Middle frontal gyrus (tissue), 1 donor: ENCODE measurements around the gene USP12.

ENCODE experiments used
- DNase-seq: peaks from one replicate; pipeline ENCODE4 v3.0.0-alpha.2; 2015; ENCODE audit warnings: low spot score; ENCODE audit errors: extremely low spot score

USP12 gene

DNA sequence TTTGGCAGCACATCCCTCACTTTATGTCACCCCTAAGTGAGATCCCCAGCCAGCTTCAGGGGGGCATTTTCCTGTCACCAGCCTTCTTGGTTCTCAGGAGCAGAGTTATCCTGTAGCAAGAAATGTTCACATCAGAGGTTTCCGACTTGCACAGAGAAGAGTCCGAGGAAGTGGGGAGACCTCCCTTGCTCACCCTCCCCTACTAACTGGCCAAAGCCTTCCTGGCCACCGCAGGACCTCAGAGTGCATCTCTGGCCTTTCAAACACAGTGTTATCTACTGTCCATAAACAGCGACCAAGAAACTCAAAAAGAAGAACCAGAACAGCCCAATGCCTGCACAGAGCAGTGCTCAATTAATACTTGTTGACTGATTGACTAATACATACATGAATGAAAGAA is 134.4 kb downstream of the USP12 start:
- no peak for DNase-seq

DNA sequence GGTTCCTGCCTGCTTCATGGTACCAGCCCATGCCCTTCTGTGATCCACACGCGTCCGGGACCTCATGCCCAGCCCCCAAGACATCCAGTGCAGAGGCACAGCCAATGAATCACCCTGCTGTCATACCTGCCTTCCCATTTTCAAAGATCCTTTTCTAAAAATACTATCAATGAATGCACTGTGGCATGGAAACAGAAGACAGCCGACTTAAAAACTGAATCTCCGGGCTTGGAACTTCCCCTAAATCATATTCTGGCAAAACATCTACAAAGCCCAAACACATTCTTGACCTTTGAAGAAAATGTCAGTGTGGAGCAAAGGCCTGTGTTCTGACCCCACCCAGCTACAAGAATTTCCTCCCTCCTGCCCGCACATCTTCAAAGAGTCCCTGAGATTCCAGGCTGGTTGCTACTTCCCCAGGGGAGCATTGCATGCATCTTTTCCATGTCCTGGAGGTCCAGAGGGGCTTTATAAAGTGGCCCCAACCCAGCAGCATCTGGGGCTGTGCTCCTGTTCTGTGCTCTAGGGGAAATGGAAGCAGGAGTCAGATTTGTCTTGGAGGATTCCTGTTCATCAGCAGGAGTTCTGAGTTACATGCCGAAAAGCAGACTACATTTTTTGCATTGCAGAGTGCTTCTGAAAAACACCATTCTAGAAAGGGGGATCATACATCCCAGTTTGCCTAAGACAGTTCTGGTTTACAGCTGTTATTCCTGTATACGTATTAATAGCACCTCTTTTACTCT is 135.2 kb downstream of the USP12 start:
- DNase-seq: no peak

DNA sequence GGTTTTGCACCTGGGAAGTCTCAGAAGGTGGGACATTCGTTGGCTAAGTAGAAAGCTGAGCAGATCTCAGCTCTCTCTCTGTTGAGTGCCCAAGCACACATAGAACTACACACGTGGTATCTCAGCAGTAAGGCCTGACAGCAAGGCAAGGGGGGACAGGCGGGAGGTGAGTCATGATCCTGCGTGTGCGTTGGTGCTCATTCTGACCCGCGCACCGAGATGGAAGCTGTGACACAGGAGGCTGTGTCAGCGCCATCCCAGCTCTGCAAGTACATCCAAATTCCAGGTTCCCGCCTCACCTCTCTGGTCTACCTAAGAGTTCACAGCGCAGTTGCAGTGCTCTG is 135.7 kb downstream of the USP12 start:
- DNase-seq: no peak

DNA sequence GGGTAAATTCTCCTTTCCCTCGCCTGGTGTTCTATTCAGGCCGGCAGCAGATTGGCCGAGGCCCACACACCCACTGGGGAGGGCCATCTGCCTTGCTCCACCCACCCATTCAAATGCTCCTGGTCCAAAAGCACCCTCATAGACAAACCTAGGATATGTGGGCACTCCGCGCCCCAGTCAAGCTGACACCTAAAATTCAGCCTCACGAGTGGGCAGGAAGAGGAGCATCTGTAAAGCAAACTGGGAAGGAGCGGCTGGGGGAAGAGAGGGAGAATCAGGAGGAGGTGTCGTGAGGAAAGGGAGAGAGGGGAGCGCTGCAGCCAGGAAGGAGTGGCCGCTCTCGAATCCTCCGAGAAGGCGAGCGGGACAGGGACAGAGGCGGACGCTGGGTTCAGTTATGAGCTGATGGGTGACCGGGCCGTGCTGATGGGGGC is 136.9 kb downstream of the USP12 start:
- peak; percentile 31 for DNase-seq

DNA sequence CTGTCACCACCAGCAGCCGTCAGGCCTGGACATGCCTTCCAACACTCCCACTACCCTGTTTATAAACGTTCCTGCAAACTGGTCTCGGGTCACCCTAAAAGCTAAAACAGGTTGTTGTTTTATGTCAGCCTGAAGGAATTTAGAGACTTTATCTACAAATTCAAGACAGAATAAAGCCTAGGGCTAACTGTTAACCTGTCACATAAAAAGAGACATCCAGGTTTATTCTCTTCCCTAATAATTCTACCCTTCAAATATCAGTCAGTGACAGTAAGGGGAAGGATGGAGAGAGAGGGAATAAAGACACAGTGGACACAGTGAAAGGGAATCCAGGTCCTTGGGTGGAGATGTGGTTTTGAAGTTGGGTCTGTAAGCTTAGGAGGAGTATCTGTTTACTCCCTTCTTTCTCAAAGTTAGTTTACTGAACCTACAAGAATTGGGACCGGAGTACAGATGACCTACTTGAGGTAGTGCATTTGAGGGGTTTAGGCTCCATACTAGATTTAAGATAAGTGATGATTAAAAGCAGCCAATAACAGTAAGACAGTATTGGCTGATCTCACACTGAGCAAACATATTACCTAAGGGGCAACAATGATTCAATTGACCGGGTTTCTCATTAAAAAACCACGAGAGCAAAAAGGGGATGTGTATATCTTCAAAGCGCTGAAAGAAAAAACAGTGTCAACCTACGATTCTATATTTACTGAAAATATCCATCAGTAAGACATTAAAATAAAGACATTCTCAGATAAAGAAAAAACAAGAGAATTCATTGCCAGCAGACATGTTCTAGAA is 142.7 kb downstream of the USP12 start:
- DNase-seq: no peak

DNA sequence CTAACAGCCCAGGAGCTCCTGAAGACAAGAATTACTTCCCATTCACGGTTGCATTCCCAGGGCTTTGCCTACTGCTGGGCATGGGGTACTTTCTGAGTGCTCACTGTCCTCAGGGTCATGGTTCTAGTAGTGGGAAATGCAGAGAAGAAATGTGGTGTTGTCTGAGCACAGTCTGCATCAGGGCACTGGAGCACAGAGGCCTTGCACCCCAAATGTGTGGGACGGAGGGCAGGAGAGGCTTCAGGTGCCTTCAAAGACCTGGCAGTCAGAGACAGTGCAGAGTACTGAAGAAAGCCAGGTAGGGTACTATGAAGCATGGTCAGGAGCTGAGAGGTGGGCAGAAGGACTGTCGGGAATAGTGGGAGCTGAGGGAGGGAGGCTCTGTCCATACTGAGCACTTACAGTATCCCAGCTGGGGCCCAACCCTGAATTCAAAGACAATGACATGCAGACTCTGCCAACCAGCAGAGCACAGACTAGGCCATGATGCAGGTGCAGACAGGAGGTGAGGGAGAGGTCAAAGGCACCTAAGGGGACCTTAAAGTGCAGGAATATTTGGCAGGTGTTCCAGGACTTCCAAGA is 144.4 kb downstream of the USP12 start:
- no peak for DNase-seq

DNA sequence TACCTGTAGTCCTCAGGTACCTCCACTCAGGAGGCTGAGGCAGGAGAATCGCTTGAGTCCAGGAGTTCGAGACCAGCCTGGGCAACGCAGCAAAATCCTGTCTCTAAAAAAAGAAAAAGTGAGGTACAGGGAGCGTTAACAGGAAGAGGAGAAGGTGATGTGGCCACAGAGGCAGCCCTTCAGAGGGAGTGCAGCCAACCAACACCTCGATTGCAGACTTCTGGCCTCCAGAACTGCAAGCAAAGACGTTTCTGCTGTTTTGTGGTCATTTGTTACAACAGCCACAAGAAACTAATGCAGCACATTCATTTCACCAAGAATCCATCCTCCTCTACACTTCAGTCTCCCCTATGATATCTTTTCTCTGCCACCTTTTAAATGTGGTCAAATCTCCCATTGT is 145.2 kb downstream of the USP12 start:
- DNase-seq: no peak

DNA sequence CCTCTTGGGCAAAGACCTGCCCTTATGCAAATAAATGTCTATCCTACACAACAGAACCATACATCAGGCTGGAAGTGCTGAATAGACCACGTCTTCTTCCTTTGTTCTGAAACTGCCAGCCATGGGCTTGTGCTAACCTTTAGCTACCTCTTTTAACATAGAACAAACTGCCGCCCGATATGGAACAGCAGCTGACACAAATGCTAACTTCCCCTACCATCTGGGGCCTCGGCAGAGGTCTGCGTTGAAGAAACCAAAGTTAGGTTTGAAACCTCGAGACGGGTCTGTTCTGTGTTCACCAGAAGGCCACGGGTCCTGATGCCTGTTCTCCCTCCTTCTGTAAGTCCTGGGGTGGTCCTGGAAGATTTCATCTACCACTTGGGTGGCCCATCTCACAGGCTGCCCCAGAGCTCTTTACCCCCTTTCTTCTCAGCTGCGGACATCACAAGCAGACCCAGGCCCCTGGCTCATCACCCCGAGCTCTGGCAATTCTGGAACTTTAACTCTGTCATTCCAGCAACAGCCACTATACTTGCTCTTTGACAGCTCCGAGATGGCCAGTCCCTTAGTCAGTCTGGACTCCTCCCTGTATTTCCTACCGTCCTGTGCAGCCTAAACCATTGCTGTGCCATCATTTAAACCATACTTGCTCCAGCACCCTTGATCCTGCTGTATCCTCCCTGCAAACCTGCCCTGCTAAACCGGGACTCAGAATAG is 146.7 kb downstream of the USP12 start:
- no peak for DNase-seq

DNA sequence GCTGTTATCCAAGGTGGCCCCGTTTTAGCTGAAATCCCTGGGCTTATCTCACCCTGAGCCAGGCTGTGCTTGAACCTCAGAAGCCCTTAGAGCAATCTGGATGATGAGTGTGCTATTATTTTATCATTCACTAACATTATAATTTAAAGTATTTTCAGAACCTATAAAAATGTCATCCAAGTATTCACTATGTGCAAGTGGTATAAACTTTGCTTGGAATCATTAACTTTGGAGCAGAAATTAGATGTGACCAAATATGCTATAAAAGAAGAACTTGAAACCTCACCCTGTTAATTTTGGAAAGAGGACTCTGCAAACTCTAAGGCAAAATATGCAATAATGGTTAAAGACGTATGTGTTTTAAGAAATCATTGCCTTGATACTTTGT is 147.5 kb downstream of the USP12 start:
- no peak for DNase-seq

DNA sequence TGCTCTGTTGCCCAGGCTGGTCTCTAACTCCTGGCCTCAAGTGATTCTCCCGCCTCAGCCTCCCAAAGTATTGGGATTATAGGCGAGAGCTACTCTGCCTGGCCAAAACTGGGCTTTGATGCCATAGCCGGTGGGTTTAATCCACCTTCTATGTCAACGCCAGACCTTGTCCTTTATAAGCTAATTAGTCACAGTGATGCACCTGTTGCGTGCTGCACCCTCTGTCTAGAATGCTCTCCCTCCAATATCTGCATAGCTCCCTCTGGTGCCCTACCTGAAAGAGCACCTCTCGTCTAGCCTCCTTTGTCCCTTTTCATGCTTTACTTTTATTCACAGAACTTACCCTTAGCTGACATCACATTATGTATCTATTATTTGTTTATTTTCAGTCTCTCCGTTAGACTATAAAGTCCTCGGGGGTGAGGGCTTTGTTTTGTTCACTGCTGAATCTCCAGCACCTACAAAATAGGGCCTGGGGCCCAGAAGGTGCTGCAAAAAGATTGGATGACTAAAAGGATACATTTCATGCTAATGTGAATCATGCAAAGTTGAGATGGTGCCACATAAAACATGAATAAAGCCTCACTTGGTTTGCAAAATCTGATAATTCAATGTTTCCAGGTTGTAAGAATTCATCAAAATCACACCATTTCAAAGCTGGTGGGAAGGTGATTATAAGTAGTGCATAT is 148.1 kb downstream of the USP12 start:
- DNase-seq: no peak

DNA sequence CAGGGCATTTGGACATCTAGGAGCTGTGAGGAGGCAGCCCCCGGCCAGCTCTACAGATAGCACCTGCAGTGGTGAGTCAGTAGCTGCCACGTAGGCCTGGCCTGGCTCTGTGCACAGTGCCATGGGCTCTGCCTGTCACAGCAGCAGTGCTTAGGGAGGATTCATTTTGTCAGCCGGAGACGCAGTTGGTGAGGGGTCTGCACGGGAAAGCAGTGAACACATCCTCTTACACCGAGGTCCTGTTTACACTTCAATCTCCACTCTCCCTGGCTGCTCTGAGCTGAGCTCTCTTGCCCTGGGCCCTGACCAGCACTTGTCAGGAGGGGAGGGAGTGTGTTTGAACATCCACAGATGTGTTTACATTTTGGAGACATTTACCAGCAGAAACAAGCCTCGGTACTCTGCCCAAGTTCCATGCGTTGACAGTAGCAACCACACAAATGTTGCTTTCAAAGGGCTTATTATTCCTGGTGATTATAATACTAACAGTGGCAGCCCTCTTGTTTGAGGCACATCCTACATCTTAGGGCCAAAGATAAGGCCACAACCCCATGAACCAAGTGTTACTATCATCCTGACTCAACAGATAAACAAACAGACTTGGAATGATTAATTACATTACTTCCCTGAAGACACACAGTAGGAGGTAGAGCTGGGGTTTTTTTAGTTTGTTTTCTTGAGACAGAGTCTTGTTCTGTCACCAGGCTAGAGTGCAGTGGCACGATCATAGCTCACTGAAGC is 148.9 kb downstream of the USP12 start:
- no peak for DNase-seq

DNA sequence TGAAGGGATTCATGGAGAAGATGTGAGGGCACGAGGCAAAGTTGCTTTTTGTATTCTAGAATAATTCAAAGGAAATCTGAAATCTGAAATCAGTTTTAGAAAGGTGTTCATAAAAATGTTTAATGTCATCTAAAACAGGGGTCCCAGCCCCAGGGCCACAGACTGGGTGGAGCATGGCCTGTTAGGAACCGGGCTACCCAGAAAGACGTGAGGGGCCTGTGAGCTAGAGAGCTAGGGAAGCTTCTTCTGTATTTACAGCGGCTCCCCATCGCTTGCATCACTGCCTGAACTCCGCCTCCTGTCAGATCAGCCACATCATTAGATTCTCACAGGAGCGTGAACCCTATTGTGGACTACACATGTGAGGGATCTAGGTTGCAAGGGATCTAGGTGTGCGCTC is 151.2 kb downstream of the USP12 start:
- no peak for DNase-seq

DNA sequence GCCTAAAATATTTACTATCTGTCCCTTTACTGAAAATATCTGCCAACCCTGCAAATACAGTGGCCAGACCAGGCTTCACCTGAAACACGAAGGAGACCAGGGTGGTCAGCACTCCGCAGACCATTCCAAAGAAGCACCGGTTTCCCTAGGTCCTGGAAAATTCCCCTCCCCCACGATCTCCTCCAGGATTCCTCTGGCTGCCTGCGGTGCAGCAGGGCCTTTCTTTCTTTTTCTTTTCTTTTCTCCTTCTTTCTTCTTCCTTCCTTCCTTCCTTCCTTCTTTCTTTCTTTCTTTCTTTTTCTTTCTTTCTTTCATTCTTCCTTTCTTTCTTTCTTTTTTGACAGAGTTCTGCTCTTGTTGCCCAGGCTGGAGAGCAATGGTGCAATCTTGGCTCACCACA is 152.7 kb downstream of the USP12 start:
- no peak for DNase-seq

DNA sequence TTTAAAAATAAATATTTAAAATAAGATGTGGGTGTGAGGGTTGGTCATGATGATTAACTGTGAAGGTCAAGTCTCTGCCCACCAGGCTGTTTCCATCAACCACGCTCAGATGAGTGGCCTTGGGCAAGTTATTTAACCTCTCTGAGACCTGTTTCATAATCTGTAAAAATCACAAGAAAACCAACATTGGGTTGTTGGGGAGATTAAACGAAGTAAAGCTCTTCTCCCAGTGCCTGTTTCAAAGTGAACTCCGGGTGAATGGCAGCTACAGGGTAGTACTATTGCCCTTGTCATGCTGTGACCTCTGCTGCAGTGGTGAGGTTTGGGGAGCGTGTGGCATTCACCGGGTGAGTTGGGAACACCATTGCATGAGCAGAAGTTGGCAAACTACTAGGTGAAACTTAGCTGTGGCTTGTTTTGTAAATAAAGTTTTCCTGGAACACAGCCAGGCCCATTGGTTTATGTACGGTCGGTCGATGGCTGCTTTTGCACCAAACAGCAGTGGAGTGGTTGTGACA is 153.2 kb downstream of the USP12 start:
- DNase-seq: no peak

DNA sequence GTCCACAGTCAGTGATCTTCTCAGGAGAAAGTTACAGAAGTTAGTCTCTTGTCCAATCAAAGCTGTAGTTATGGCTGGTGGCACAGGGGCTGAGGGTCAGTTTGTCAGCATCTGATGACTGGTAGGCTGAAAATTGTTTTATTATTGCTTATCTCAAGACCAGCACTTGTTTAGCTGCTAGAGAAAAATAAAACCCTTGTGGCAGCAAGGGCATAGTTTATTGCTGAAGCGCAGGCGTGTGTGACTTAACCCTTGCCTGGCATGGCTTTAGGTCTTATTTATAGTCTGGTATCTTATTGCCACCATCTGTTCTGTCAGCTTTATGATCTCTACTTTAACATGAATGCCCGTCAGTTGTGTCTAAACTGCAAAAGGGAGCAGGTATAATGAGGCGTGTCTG is 154.7 kb downstream of the USP12 start:
- no peak for DNase-seq
